DND-41 (cell line): ENCODE results near the gene LSS.

Source experiments
- EZH2 ChIP-seq: IDR thresholded peaks from 3 replicates; pipeline ENCODE4 v1.6.1; 2012; ENCODE audit warnings: borderline replicate concordance, low read depth, mild to moderate bottlenecking, moderate library complexity, low read length, inconsistent platforms; ENCODE audit not compliant: severe bottlenecking
- TF ChIP-seq, protein P1 (sequence below): IDR thresholded peaks from 2 replicates; pipeline ENCODE4 v1.5.1; 2012; ENCODE audit warnings: borderline replicate concordance, low read length, moderate library complexity, mild to moderate bottlenecking; ENCODE audit not compliant: poor library complexity, severe bottlenecking; ENCODE audit errors: extremely low read depth

GRCh38 chr21:46220847-46221246, 7.7 kb downstream of the LSS start:
- TF ChIP-seq, protein P1, sequence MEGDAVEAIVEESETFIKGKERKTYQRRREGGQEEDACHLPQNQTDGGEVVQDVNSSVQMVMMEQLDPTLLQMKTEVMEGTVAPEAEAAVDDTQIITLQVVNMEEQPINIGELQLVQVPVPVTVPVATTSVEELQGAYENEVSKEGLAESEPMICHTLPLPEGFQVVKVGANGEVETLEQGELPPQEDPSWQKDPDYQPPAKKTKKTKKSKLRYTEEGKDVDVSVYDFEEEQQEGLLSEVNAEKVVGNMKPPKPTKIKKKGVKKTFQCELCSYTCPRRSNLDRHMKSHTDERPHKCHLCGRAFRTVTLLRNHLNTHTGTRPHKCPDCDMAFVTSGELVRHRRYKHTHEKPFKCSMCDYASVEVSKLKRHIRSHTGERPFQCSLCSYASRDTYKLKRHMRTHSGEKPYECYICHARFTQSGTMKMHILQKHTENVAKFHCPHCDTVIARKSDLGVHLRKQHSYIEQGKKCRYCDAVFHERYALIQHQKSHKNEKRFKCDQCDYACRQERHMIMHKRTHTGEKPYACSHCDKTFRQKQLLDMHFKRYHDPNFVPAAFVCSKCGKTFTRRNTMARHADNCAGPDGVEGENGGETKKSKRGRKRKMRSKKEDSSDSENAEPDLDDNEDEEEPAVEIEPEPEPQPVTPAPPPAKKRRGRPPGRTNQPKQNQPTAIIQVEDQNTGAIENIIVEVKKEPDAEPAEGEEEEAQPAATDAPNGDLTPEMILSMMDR = no peak
- no peak for TF ChIP-seq EZH2
